ENCODE results near the gene PKMYT1. TPM values are rescaled to one million over a fixed set of nuclear protein-coding genes. Genes with fewer than 3 reads are reported as not detected.

The PKMYT1 gene
- total RNA-seq, 2 experiments from 2014 or later = 144 to 160 TPM

DNA sequence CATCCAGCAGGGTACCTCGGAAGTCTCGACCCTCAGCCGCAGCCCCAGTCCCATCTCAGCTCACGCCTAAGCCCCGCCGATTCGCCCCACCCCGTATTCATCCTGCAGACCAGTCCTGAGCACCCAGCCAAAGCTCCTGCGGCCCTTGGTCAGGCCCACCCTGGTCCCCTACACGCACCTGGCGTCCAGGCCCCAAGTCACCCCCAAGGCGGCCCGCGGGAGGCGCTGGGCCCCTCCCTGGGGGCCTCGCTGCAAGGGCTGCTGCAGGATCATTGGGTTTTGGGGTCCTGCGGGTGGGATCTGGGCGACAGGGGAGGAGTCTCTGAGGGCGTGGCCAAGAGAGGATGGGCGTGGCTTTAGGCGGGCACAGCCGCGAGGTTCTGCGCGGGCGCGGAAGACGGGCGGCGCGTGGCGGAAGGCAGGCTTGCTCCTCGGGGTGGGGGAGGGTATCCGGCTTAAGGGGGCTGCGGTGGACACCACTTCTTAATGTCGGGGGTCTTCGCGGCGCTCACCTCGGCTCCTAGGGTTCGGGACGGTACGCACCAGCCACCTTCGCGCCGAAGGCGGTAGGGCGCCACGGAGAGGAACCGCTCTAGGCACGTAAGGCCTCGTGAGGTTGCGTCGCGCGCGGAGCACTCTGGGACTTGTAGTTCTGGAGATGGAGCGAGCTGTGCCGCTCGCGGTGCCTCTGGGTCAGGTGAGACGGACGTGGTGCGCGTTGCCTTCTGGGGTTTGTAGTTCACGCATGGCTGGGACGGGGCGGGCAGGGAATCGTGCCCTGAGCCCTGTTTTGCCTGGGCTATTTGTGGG lies 43.6 kb upstream of the PKMYT1 start, which contains the start of the genes HCFC1R1 and THOC6:
TSS of gene HCFC1R1 (minus strand) at position 274 of the 810 bp plus-strand sequence. CDS start at position 273, 1 bp downstream.
TSS of gene THOC6 (plus strand) at position 367 of the 810 bp plus-strand sequence. CDS start at position 659, 292 bp downstream.
- peak within 1 kb of the TSS; percentile 85 for H3K4me3 Mint-ChIP-seq
- POLR2A ChIA-PET = interaction anchor here (0.7 to 4.8 kb wide), 4 partner anchors 10 to 134 kb away, joined by 3 to 20 read pairs (median 3); partner anchors contain the start of gene IL32
- peaks cover 3% of the 10 kb centered on the region for H3K27me3 Mint-ChIP-seq (ENCODE audit: low read depth)
- CTCF ChIA-PET = interaction anchor here (0.6 to 7.2 kb wide), 7 partner anchors 8 to 135 kb away, joined by 3 to 105 read pairs (median 6); no protein-coding TSS in a partner anchor
- H3K27ac Mint-ChIP-seq = peak within 1 kb of the TSS; percentile 94
- ATAC-seq (peak; percentile 80), DNase-seq (peak; percentile 98)
- H3K36me3 Mint-ChIP-seq (ENCODE audit: low read depth) = peaks cover 25% of the 10 kb centered on the region
- no peaks in the 10 kb centered on the region for H3K9me3 Mint-ChIP-seq (ENCODE audit: insufficient read depth)
- peaks cover 56% of the 10 kb centered on the region for H3K4me1 Mint-ChIP-seq (ENCODE audit: low read depth)

- no peak for ATAC-seq
- no peak for DNase-seq
- Mint-ChIP-seq H3K27ac (peak overlapping the region; percentile 94), H3K4me3 (peak overlapping the region; percentile 85), H3K9me3 (ENCODE audit: insufficient read depth) (no peaks in the 10 kb centered on the region), H3K4me1 (ENCODE audit: low read depth) (peaks cover 55% of the 10 kb centered on the region), H3K27me3 (ENCODE audit: low read depth) (peaks cover 6% of the 10 kb centered on the region), H3K36me3 (ENCODE audit: low read depth) (peaks cover 25% of the 10 kb centered on the region)
- CTCF ChIA-PET = interaction anchor here (0.8 to 7.2 kb wide), 7 partner anchors 8 to 135 kb away, joined by 3 to 105 read pairs (median 6); no protein-coding TSS in a partner anchor
- POLR2A ChIA-PET = interaction anchor here (1.3 to 4.8 kb wide), 2 partner anchors 10 to 42 kb away, joined by 3 to 20 read pairs; partner anchors contain the start of gene IL32
Measured at GRCh38 chr16:3023415-3023668, 43.1 kb upstream of the PKMYT1 start.

DNA sequence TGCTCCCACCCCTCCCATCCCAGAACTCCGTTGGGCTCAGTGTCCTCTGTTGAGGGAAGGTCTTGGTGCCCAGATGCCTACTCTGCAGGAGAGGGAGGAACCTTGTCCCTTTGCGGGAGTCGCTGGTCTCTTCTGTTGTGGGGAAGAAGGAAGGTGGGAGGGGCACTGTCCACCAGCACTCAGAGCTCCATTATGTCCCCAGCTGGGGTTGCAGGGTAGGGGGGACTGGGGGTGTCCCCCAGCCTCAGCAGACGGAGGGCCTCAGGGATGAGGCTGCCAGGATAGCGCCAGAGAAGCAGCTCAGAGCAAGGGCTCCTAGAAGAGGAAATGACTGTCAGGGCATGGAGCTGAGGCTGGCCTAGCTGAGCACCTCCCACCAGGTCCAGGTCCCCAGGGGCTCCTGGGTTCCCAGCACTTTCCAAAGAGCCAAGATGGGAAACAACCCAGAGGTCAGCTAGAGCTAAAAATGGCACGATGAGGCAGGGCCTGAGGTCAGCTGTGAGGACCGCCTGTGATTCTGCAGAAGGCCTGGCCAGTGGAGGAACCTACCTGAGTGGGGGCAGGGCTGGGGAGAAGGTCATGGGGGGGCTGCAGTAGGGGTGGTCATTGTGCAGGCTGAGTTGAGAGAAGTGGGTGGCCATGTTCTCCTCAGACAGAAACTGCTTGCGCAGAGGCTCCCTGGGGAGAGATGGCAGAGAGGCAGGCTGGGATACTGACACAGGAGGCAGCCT lies 42.6 kb upstream of the PKMYT1 start:
- ChIA-PET CTCF (interaction anchor here (0.8 to 7.2 kb wide), 10 partner anchors 9 to 136 kb away, joined by 3 to 105 read pairs (median 6); partner anchors contain the start of gene PAQR4), POLR2A (interaction anchor here (1.3 to 4.8 kb wide), 2 partner anchors 11 to 42 kb away, joined by 3 to 20 read pairs; partner anchors contain the start of gene IL32)
- ATAC-seq = no peak
- H3K27me3 Mint-ChIP-seq (ENCODE audit: low read depth) = peaks cover 6% of the 10 kb centered on the region
- peak; percentile 46 for DNase-seq
- H3K36me3 Mint-ChIP-seq (ENCODE audit: low read depth) = peaks cover 25% of the 10 kb centered on the region
- H3K9me3 Mint-ChIP-seq (ENCODE audit: insufficient read depth) = no peaks in the 10 kb centered on the region
- peak overlapping the region; percentile 94 for H3K27ac Mint-ChIP-seq
- H3K4me3 Mint-ChIP-seq = peak overlapping the region; percentile 85
- H3K4me1 Mint-ChIP-seq (ENCODE audit: low read depth) = peaks cover 56% of the 10 kb centered on the region

DNA sequence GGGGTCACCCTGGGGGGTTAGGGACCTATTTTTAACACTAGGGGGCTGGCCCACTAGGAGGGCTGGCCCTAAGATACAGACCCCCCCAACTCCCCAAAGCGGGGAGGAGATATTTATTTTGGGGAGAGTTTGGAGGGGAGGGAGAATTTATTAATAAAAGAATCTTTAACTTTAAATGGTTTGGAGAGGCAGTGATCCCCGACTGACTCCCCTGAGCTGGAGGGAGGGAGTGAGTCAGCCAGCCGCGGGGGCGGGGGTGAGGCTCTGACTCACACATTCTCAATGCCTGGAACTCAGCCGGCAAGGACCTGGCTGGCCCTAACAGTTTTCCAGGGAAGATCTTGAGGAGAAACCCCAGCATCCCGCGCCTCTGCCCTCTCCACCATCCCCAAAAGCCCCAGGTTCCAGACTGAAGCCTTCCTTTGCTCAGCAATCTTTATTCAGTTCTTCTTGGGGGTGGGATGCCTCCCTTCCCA lies 42.0 kb upstream of the PKMYT1 start:
- ChIA-PET POLR2A (interaction anchor here (0.7 to 4.8 kb wide), 3 partner anchors 11 to 43 kb away, joined by 3 to 20 read pairs (median 3); partner anchors contain the start of gene IL32), CTCF (interaction anchor here (0.9 to 7.2 kb wide), 6 partner anchors 9 to 75 kb away, joined by 3 to 105 read pairs (median 6); partner anchors contain the start of gene PAQR4)
- peak overlapping the region; percentile 94 for H3K27ac Mint-ChIP-seq
- ATAC-seq (no peak), DNase-seq (peak; percentile 83)
- H3K4me1 Mint-ChIP-seq (ENCODE audit: low read depth) = peaks cover 53% of the 10 kb centered on the region
- peaks cover 25% of the 10 kb centered on the region for H3K36me3 Mint-ChIP-seq (ENCODE audit: low read depth)
- peaks cover 7% of the 10 kb centered on the region for H3K27me3 Mint-ChIP-seq (ENCODE audit: low read depth)
- H3K9me3 Mint-ChIP-seq (ENCODE audit: insufficient read depth) = no peaks in the 10 kb centered on the region
- peak overlapping the region; percentile 85 for H3K4me3 Mint-ChIP-seq

- H3K4me1 Mint-ChIP-seq (ENCODE audit: low read depth) = peaks cover 53% of the 10 kb centered on the region
- peak overlapping the region; percentile 94 for H3K27ac Mint-ChIP-seq
- peak; percentile 24 for ATAC-seq
- ChIA-PET POLR2A (interaction anchor here (0.7 to 4.8 kb wide), 3 partner anchors 12 to 42 kb away, joined by 3 to 20 read pairs (median 4); partner anchors contain the start of gene PKMYT1), CTCF (interaction anchor here (1.0 to 7.2 kb wide), 8 partner anchors 10 to 108 kb away, joined by 3 to 105 read pairs (median 6); partner anchors contain the start of gene PAQR4)
- DNase-seq = peak; percentile 81
- peaks cover 11% of the 10 kb centered on the region for H3K27me3 Mint-ChIP-seq (ENCODE audit: low read depth)
- no peaks in the 10 kb centered on the region for H3K9me3 Mint-ChIP-seq (ENCODE audit: insufficient read depth)
- peaks cover 19% of the 10 kb centered on the region for H3K36me3 Mint-ChIP-seq (ENCODE audit: low read depth)
- H3K4me3 Mint-ChIP-seq = peak overlapping the region; percentile 85
Measured at GRCh38 chr16:3021449-3022207, 41.4 kb upstream of the PKMYT1 start.

DNA sequence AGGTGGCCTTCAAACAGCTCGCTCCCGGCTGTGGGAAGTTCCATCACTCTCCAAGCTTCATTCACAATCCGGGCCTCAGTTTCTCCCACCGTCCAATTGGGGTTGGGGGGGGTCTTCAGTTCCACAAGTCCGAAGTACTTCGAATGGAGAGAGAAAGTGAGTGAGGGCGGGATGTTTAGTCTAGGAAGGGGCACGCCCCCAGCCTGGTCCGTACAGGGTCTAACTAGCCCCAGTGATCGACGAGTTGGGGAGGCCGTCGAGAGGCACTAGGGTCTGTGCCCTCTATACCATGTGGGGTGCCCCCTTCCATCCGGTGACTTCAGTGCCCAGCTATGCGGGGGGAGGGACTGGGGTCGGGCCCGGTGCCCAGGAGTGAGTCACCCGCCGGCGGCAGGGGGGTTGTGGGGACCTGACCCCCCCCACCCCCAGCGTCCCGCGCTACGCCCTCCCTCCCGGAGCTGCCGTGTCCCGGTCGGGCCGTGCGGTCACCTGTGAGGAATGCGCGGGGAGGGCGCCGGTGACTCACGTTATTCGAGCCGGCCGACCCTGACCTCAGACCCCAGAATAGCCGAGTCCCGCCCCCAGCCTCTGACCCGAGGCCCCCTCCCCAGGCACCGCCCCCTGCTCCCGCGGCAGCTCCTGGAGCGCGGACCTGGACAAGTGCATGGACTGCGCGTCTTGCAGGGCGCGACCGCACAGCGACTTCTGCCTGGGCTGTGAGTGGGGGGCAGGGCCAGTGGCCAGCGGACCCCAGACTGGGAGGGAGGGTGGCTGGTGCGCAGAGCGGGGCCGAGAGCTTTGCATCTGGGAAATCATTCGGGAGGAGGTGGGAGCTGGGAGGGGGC lies 40.6 kb upstream of the PKMYT1 start:
- peak; percentile 10 for ATAC-seq
- peak overlapping the region; percentile 85 for H3K4me3 Mint-ChIP-seq
- peak overlapping the region; percentile 94 for H3K27ac Mint-ChIP-seq
- CTCF ChIA-PET = interaction anchor here (1.0 to 7.2 kb wide), 7 partner anchors 11 to 109 kb away, joined by 3 to 105 read pairs (median 7); partner anchors contain the start of gene PAQR4
- H3K9me3 Mint-ChIP-seq (ENCODE audit: insufficient read depth) = no peaks in the 10 kb centered on the region
- peaks cover 53% of the 10 kb centered on the region for H3K4me1 Mint-ChIP-seq (ENCODE audit: low read depth)
- peak; percentile 52 for DNase-seq
- peaks cover 11% of the 10 kb centered on the region for H3K36me3 Mint-ChIP-seq (ENCODE audit: low read depth)
- POLR2A ChIA-PET = interaction anchor here (0.8 to 4.8 kb wide), 3 partner anchors 10 to 41 kb away, joined by 4 to 20 read pairs (median 4); partner anchors contain the start of gene PKMYT1
- peaks cover 13% of the 10 kb centered on the region for H3K27me3 Mint-ChIP-seq (ENCODE audit: low read depth)

DNA sequence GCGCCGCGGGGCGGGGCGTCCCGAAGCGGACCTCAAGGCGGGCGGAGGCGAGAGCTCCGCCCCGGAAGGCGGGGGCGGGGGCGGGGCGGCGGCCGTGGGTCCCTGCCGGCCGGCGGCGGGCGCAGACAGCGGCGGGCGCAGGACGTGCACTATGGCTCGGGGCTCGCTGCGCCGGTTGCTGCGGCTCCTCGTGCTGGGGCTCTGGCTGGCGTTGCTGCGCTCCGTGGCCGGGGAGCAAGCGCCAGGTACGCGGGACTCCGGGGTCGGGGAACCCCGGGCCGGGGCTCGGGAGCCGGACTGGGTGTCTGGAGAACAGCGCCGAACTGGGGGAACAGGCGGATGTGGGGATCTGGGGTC lies 40.0 kb upstream of the PKMYT1 start, which contains the start of gene TNFRSF12A:
TSS of gene TNFRSF12A (plus strand) at position 122 of the 357 bp plus-strand sequence. CDS start at position 152, 30 bp downstream.
- Mint-ChIP-seq H3K4me3 (peak within 1 kb of the TSS; percentile 85), H3K27ac (peak within 1 kb of the TSS; percentile 94), H3K36me3 (ENCODE audit: low read depth) (peaks cover 7% of the 10 kb centered on the region), H3K27me3 (ENCODE audit: low read depth) (peaks cover 13% of the 10 kb centered on the region), H3K4me1 (ENCODE audit: low read depth) (peaks cover 48% of the 10 kb centered on the region), H3K9me3 (ENCODE audit: insufficient read depth) (no peaks in the 10 kb centered on the region)
- ChIA-PET POLR2A (interaction anchor here (0.8 to 4.8 kb wide), 4 partner anchors 10 to 40 kb away, joined by 4 to 20 read pairs (median 4); partner anchors contain the start of gene PKMYT1), CTCF (interaction anchor here (1.2 to 7.2 kb wide), 5 partner anchors 11 to 38 kb away, joined by 3 to 105 read pairs (median 14); no protein-coding TSS in a partner anchor)
- ATAC-seq = peak; percentile 45
- peak; percentile 78 for DNase-seq

DNA sequence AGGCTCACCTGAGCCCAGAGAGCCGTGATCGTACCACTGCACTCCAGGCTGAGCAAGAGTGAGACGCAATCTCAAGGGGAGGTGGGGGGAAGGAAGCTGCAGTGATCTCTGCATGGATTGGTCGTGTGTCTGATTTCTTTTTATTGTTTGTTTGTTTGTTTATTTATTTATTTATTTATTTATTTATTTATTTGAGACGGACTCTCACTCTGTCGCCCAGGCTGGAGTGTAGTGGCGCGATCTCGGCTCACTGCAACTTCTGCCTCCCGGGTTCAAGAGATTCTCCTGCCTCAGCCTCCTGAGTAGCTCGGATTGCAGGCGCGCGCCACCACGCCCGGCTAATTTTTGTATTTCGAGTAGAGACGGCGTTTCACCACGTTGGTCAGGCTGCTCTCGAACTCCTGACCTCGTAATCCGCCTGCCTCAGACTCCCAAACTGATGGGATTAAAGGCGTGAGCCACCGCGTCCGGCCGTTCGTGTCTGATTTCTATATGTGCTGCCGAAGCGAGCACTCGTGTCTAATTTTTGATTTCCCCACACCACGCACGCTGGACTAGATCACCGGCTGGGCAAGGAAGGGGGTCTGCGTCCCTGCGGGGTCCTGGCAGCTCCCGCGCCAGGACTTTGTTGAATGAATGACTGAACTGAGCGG lies 39.5 kb upstream of the PKMYT1 start:
- peak overlapping the region; percentile 85 for H3K4me3 Mint-ChIP-seq
- peaks cover 7% of the 10 kb centered on the region for H3K36me3 Mint-ChIP-seq (ENCODE audit: low read depth)
- H3K27me3 Mint-ChIP-seq (ENCODE audit: low read depth) = peaks cover 13% of the 10 kb centered on the region
- H3K9me3 Mint-ChIP-seq (ENCODE audit: insufficient read depth) = no peaks in the 10 kb centered on the region
- DNase-seq (no peak), ATAC-seq (no peak)
- CTCF ChIA-PET = interaction anchor here (0.7 to 7.2 kb wide), 5 partner anchors 12 to 278 kb away, joined by 3 to 105 read pairs (median 14); no protein-coding TSS in a partner anchor
- peaks cover 46% of the 10 kb centered on the region for H3K4me1 Mint-ChIP-seq (ENCODE audit: low read depth)
- POLR2A ChIA-PET = interaction anchor here (0.8 to 4.8 kb wide), 4 partner anchors 9 to 40 kb away, joined by 4 to 20 read pairs (median 4); partner anchors contain the start of gene PKMYT1
- peak overlapping the region; percentile 57 for H3K27ac Mint-ChIP-seq

DNA sequence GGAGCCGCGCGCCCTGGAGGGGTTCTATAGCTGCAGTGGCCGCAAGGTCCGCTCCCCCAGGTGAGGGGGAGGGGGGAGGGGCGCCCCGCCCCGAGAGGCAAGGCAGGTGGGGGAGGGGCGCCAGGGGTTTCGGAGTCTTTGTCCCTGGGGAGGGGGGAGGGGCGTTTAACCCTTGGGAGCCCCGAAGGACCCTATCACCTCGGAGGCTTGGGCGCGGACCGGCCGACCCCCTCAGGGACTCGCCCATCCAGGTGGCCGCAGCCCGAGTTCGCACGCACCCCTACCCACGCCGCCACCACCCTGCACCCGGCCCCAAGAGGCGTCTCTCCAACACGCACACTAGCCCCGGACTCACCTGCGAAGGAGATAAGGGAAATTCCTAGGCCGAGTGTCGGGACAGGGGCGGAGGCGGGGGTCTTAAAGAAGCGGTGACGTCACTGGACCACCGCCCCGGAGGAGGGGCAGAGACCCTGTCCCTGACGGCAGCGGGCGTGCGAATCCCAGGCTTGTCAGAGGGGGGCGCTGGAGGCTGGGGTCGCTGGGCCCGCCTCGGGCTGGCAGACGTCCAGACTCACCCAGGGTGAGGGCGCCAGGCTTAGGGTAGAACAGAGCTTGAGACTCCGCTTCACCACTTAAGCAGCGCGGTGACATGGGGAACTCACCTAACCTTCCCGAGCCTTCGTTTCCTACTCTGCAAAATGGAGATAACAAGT lies 37.7 kb upstream of the PKMYT1 start, which contains the start of gene CLDN6:
TSS of gene CLDN6 (minus strand) at position 390 of the 713 bp plus-strand sequence. CDS start 2,162 bp downstream, outside the sequence.
- ChIA-PET CTCF (interaction anchor here (7.2 kb wide), 1 partner anchor 14 kb away, joined by 105 read pairs; no protein-coding TSS in a partner anchor), POLR2A (interaction anchor here (1.5 kb wide), 1 partner anchor 38 kb away, joined by 3 read pairs; the partner anchor contains the start of gene PKMYT1)
- peaks cover 5% of the 10 kb centered on the region for H3K36me3 Mint-ChIP-seq (ENCODE audit: low read depth)
- H3K4me3 Mint-ChIP-seq = no peak within 1 kb of the TSS
- H3K27me3 Mint-ChIP-seq (ENCODE audit: low read depth) = peaks cover 18% of the 10 kb centered on the region
- no peak within 1 kb of the TSS for H3K27ac Mint-ChIP-seq
- no peaks in the 10 kb centered on the region for H3K9me3 Mint-ChIP-seq (ENCODE audit: insufficient read depth)
- ATAC-seq (no peak), DNase-seq (peak; percentile 42)
- H3K4me1 Mint-ChIP-seq (ENCODE audit: low read depth) = peaks cover 34% of the 10 kb centered on the region

Measured in activated CD8-positive, alpha-beta T cell treated with anti-CD3 and anti-CD28 coated beads, Interleukin-2, amount 10 ng/mL, durations not matched to agents 7 days and 5 days (primary cell).